Midbrain (tissue), 1 donor: Measurements from ENCODE around the gene TMEM131L.

Experiments
- DNase-seq: peaks from one replicate; lab custom pipeline; 2025; lab: John Stamatoyannopoulos, UW

Gene TMEM131L

GRCh38 chr4:153521999-153522801 is 56.0 kb downstream of the TMEM131L start:
- no peak for DNase-seq

- no peak for DNase-seq
These were observed 56.6 kb downstream of the TMEM131L start for GRCh38 chr4:153522802-153523094.

GRCh38 chr4:153523164-153523796 is 57.1 kb downstream of the TMEM131L start:
- DNase-seq: no peak

GRCh38 chr4:153523941-153524386 is 57.8 kb downstream of the TMEM131L start:
- DNase-seq: no peak

GRCh38 chr4:153524682-153525081 is 58.5 kb downstream of the TMEM131L start:
- DNase-seq: no peak

GRCh38 chr4:153527690-153528089 is 61.5 kb downstream of the TMEM131L start:
- DNase-seq: no peak

GRCh38 chr4:153528705-153529485 is 62.7 kb downstream of the TMEM131L start:
- no peak for DNase-seq

- no peak for DNase-seq
These were observed 63.5 kb downstream of the TMEM131L start for GRCh38 chr4:153529646-153530045.

- no peak for DNase-seq
These were observed 64.3 kb downstream of the TMEM131L start for GRCh38 chr4:153530284-153530999.

- DNase-seq: no peak
These were observed 64.8 kb downstream of the TMEM131L start for GRCh38 chr4:153531000-153531358.

GRCh38 chr4:153531976-153532626 is 65.9 kb downstream of the TMEM131L start:
- DNase-seq: no peak

- no peak for DNase-seq
These were observed 66.5 kb downstream of the TMEM131L start for GRCh38 chr4:153532636-153533035.

GRCh38 chr4:153533387-153533786 is 67.2 kb downstream of the TMEM131L start:
- DNase-seq: no peak

- no peak for DNase-seq
These were observed 68.9 kb downstream of the TMEM131L start for GRCh38 chr4:153534792-153535629.

GRCh38 chr4:153535772-153536513 is 69.8 kb downstream of the TMEM131L start:
- DNase-seq: no peak

- no peak for DNase-seq
These were observed 71.4 kb downstream of the TMEM131L start for GRCh38 chr4:153537493-153537960.

GRCh38 chr4:153538487-153539357 is 72.6 kb downstream of the TMEM131L start:
- peak; percentile 40 for DNase-seq

GRCh38 chr4:153539422-153539821 is 73.3 kb downstream of the TMEM131L start:
- no peak for DNase-seq
